Measurements from ENCODE around the gene CTAGE9. TPM values are rescaled to one million over a fixed set of nuclear protein-coding genes. Genes with fewer than 3 reads are reported as not detected.

The CTAGE9 gene
- total RNA-seq, 4 donors from 2014 or later, result not detected

- Histone ChIP-seq H3K27me3 (no peaks in the 10 kb centered on the region), H3K27ac (no peak overlapping the region), H3K36me3 (no peaks in the 10 kb centered on the region), H3K9me3 (no peaks in the 10 kb centered on the region), H3K4me1 (no peaks in the 10 kb centered on the region), H3K4me3 (no peak overlapping the region)
- WGBS, 2 donors (ENCODE audit: low coverage in 1 of 2), result 100% methylated on average over 1 of the region's 1 CpG; no CpG with 5 or more reads in 1 of the 2 donors
- no peak for ATAC-seq
- TF ChIP-seq EP300 (IDR thresholded peaks at IDR 0.05) (no peak), CTCF (IDR thresholded peaks at IDR 0.05) (no peak), POLR2A (IDR thresholded peaks at IDR 0.05) (no peak), POLR2AphosphoS5 (IDR thresholded peaks at IDR 0.05) (no peak)
Observed at GRCh38 chr6:131736811-131737210, 26.0 kb upstream of the CTAGE9 start.

GRCh38 chr6:131736003-131736596 is 25.3 kb upstream of the CTAGE9 start:
- 83 to 100% methylated on average over 1 to 9 of the region's 9 CpGs for WGBS, 2 donors (ENCODE audit: low coverage in 1 of 2)
- H3K36me3 ChIP-seq, result no peaks in the 10 kb centered on the region
- ATAC-seq, result no peak
- H3K27me3 ChIP-seq, result no peaks in the 10 kb centered on the region
- no peak overlapping the region for H3K27ac ChIP-seq
- no peaks in the 10 kb centered on the region for H3K9me3 ChIP-seq
- H3K4me3 ChIP-seq, result no peak overlapping the region
- TF ChIP-seq POLR2AphosphoS5 (IDR thresholded peaks at IDR 0.05) (no peak), EP300 (IDR thresholded peaks at IDR 0.05) (no peak), CTCF (IDR thresholded peaks at IDR 0.05) (no peak), POLR2A (IDR thresholded peaks at IDR 0.05) (no peak)
- H3K4me1 ChIP-seq, result no peaks in the 10 kb centered on the region

GRCh38 chr6:131733376-131734016 is 22.7 kb upstream of the CTAGE9 start:
- Histone ChIP-seq H3K27ac (no peak overlapping the region), H3K9me3 (no peaks in the 10 kb centered on the region), H3K4me1 (no peaks in the 10 kb centered on the region), H3K36me3 (no peaks in the 10 kb centered on the region), H3K27me3 (no peaks in the 10 kb centered on the region), H3K4me3 (no peak overlapping the region)
- TF ChIP-seq EP300 (IDR thresholded peaks at IDR 0.05), result no peak
- no peak for TF ChIP-seq POLR2AphosphoS5 (IDR thresholded peaks at IDR 0.05)
- TF ChIP-seq POLR2A (IDR thresholded peaks at IDR 0.05), result no peak
- no peak for TF ChIP-seq CTCF (IDR thresholded peaks at IDR 0.05)
- no peak for ATAC-seq
- WGBS, 2 donors (ENCODE audit: low coverage in 1 of 2), result 76 to 97% methylated on average over 3 to 8 of the region's 9 CpGs

- peaks cover 0 to 9% (median 0%) of the 10 kb centered on the region in 3 donors for H3K9me3 ChIP-seq
- no peak overlapping the region for H3K27ac ChIP-seq
- ATAC-seq, result no peak
- no peak overlapping the region for H3K4me3 ChIP-seq
- H3K4me1 ChIP-seq, result no peaks in the 10 kb centered on the region
- TF ChIP-seq POLR2AphosphoS5 (IDR thresholded peaks at IDR 0.05) (no peak), EP300 (IDR thresholded peaks at IDR 0.05) (no peak), POLR2A (IDR thresholded peaks at IDR 0.05) (no peak), CTCF (IDR thresholded peaks at IDR 0.05) (no peak)
- H3K36me3 ChIP-seq, result no peaks in the 10 kb centered on the region
- H3K27me3 ChIP-seq, result no peaks in the 10 kb centered on the region
Observed at GRCh38 chr6:131731224-131731623, 20.4 kb upstream of the CTAGE9 start.

GRCh38 chr6:131730264-131730663 is 19.4 kb upstream of the CTAGE9 start:
- no peak for ATAC-seq
- Histone ChIP-seq H3K4me1 (no peaks in the 10 kb centered on the region), H3K9me3 (peaks cover 0 to 9% (median 0%) of the 10 kb centered on the region in 3 donors), H3K4me3 (no peak overlapping the region), H3K27ac (no peak overlapping the region), H3K27me3 (no peaks in the 10 kb centered on the region), H3K36me3 (no peaks in the 10 kb centered on the region)
- WGBS, 2 donors (ENCODE audit: low coverage in 1 of 2), result 86 to 92% methylated on average over 5 of the region's 5 CpGs
- no peak for TF ChIP-seq CTCF (IDR thresholded peaks at IDR 0.05)
- no peak for TF ChIP-seq POLR2A (IDR thresholded peaks at IDR 0.05)
- no peak for TF ChIP-seq POLR2AphosphoS5 (IDR thresholded peaks at IDR 0.05)
- TF ChIP-seq EP300 (IDR thresholded peaks at IDR 0.05), result no peak
